Stomach (tissue), 4 donors: ENCODE data around the gene ZNF576.
"Not testable (repeated sequence)": the region's sequence is repeated elsewhere in the genome, so short reads cannot be mapped to it uniquely, and the experiment has no call there.

Experiments
- POLR2A ChIP-seq, 4 donors: fragments of 450-650 bp; IDR thresholded peaks; one replicate each; pipeline ENCODE4 v1.6.1; 2016; ENCODE audit warnings: antibody characterized with exemption in 4 of 4, control low read depth in 2 of 4, mild to moderate bottlenecking in 1 of 4, moderate library complexity in 1 of 4
- POLR2AphosphoS5 ChIP-seq, 3 donors: sonication (generic); formaldehyde crosslinking; IDR thresholded peaks; one replicate each; pipeline ENCODE4 v1.6.1; 2016; ENCODE audit warnings: antibody characterized with exemption in 3 of 3
- TF ChIP-seq, protein P1 (sequence below), 7 experiments: fragments of 450-650 bp in 4 of 7; fragments of 200-600 bp in 3 of 7; sonication (generic) in 3 of 7; IDR thresholded peaks; one replicate each; pipeline ENCODE4 v1.5.1; 2016 to 2019; ENCODE audit warnings: antibody characterized with exemption in 7 of 7, control low read depth in 2 of 7, mild to moderate bottlenecking in 1 of 7

DNA sequence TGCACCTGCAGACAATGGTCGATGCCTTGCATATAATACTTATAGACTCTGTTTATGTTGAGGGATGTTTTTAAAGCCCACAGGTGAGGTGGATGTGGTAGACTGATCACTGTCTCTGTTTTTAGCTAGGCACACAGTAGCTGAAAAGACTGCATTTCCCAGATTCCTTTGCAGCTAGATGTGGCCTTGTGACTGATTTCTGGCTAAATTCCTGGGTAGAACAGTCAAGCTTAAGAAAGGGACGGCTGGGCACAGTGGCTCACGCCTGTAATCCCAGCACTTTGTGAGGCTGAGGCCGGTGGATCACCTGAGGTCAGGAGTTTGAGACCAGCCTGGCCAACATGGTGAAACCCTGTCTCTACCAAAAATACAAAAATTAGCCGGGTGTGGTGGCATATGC lies 3.9 kb downstream of the ZNF576 start:
- TF ChIP-seq, protein P1, sequence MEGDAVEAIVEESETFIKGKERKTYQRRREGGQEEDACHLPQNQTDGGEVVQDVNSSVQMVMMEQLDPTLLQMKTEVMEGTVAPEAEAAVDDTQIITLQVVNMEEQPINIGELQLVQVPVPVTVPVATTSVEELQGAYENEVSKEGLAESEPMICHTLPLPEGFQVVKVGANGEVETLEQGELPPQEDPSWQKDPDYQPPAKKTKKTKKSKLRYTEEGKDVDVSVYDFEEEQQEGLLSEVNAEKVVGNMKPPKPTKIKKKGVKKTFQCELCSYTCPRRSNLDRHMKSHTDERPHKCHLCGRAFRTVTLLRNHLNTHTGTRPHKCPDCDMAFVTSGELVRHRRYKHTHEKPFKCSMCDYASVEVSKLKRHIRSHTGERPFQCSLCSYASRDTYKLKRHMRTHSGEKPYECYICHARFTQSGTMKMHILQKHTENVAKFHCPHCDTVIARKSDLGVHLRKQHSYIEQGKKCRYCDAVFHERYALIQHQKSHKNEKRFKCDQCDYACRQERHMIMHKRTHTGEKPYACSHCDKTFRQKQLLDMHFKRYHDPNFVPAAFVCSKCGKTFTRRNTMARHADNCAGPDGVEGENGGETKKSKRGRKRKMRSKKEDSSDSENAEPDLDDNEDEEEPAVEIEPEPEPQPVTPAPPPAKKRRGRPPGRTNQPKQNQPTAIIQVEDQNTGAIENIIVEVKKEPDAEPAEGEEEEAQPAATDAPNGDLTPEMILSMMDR (IDR thresholded peaks at IDR 0.05): not testable (repeated sequence)
- not testable (repeated sequence) for TF ChIP-seq POLR2A, POLR2AphosphoS5 (IDR thresholded peaks at IDR 0.05)
